HepG2 (cell line): Measurements from ENCODE around the gene TRNP1. TPM values are rescaled to one million over a fixed set of nuclear protein-coding genes. Genes with fewer than 3 reads are reported as not detected.

Experiments used
- ATAC-seq: fragments of 200-7000 bp; cut with Tn5 transposase; 3 replicates; pipeline ENCODE4 v1.9.1; 2020; ENCODE audit warnings: mild to moderate bottlenecking, moderate library complexity
- BruUV-seq: library from RNA; stranded (reverse); fragments of 400-500 nt; replicated peaks from 2 replicates; lab custom pipeline; 2021; lab: Mats Ljungman, UMichigan
- CTCF ChIA-PET: fragments of 300-600 bp; formaldehyde crosslinking; extraction: SDS; loops from one replicate; lab custom pipeline; 2021; ENCODE audit warnings: low total read pairs, inconsistent platforms, low intra/inter-chr PET ratio; lab: Yijun Ruan, JAX
- POLR2A ChIA-PET: fragments of 350-600 bp; sonication (Branson Sonifier 250); formaldehyde crosslinking; loops from one replicate; lab custom pipeline; 2020; ENCODE audit warnings: antibody characterized with exemption, inconsistent platforms; lab: Yijun Ruan, JAX
- DNase-seq: peaks from one replicate; pipeline ENCODE4 v3.0.0-alpha.2; 2015; ENCODE audit warnings: low spot score
- FAIRE-seq: peaks from 3 replicates; lab custom pipeline; 2011; peaks lifted over from hg19 to GRCh38; lab: Jason Lieb, UNC
- H2AFZ ChIP-seq: one replicate; pipeline ENCODE4 v1.6.1; 2011; ENCODE audit warnings: low read length, inconsistent platforms
- H3K27ac ChIP-seq: fragments of 300-600 bp; 3 replicates; pipeline ENCODE4 v1.8.0; 2011; ENCODE audit warnings: mixed run types, mild to moderate bottlenecking, mixed read lengths, low read length, inconsistent platforms; ENCODE audit not compliant: insufficient read depth; ENCODE audit errors: extremely low read length
- H3K27me3 ChIP-seq, 2 experiments: fragments of 200-600 bp in 1 of 2; 2 replicates in 1 of 2; 3 replicates in 1 of 2; pipeline versions ENCODE4 v1.6.0 to v1.8.0; 2011; ENCODE audit warnings: low read length in 2 of 2, mild to moderate bottlenecking in 2 of 2, moderate library complexity in 2 of 2, inconsistent platforms in 1 of 2; ENCODE audit not compliant: insufficient read depth in 2 of 2, control insufficient read depth in 1 of 2
- H3K36me3 ChIP-seq, 2 experiments: fragments of 200-600 bp in 1 of 2; replicated peaks in 1 of 2; 2 replicates in 1 of 2; 3 replicates in 1 of 2; pipeline versions ENCODE4 v1.5.1 to v1.8.0; 2011; ENCODE audit warnings: low read length in 2 of 2, inconsistent platforms in 1 of 2; ENCODE audit not compliant: insufficient read depth in 2 of 2, control insufficient read depth in 1 of 2
- H3K4me1 ChIP-seq: 2 replicates; pipeline ENCODE4 v1.5.1; 2012; ENCODE audit warnings: low read length, inconsistent platforms; ENCODE audit not compliant: insufficient read depth
- H3K4me2 ChIP-seq: 2 replicates; pipeline ENCODE4 v1.6.0; 2011; ENCODE audit warnings: low read depth, low read length, inconsistent platforms
- H3K4me3 ChIP-seq, 3 experiments: fragments of 200-600 bp in 1 of 3; sonication (generic), shearing (Covaris generic) in 1 of 3; replicated peaks in 1 of 3; 2 replicates each; pipeline ENCODE4 v1.5.1; 2011 to 2016; ENCODE audit warnings: low read length in 3 of 3, inconsistent platforms in 2 of 3, low read depth in 2 of 3, mild to moderate bottlenecking in 2 of 3, control low read depth in 1 of 3, mixed read lengths in 1 of 3; ENCODE audit not compliant: insufficient read depth in 1 of 3
- H3K79me2 ChIP-seq: one replicate; pipeline ENCODE4 v1.6.1; 2011; ENCODE audit warnings: low read length, inconsistent platforms; ENCODE audit not compliant: insufficient read depth
- H3K9ac ChIP-seq: 2 replicates; pipeline ENCODE4 v1.6.0; 2011; ENCODE audit warnings: mild to moderate bottlenecking, low read depth, low read length, inconsistent platforms; ENCODE audit not compliant: insufficient read depth
- H3K9me3 ChIP-seq: 2 replicates; pipeline ENCODE4 v1.5.1; 2012; ENCODE audit warnings: mild to moderate bottlenecking, low read length
- H4K20me1 ChIP-seq: 2 replicates; pipeline ENCODE4 v1.6.0; 2011; ENCODE audit warnings: inconsistent platforms, mild to moderate bottlenecking, low read length, moderate library complexity; ENCODE audit not compliant: insufficient read depth
- CREB1 ChIP-seq, 2 experiments: fragments of 450-650 bp in 1 of 2; IDR thresholded peaks; 2 replicates each; pipeline ENCODE4 v1.6.1; 2016 to 2017; ENCODE audit warnings: control low read depth in 1 of 2, mild to moderate bottlenecking in 1 of 2, missing compliant biosample characterization in 1 of 2, missing genetic modification characterization in 1 of 2
- HNRNPL ChIP-seq: fragments of 200-400 bp; formaldehyde crosslinking; IDR thresholded peaks from 2 replicates; pipeline ENCODE4 v1.6.1; 2017; ENCODE audit warnings: mild to moderate bottlenecking, low read depth, low read length
- LCORL ChIP-seq, 2 experiments: fragments of 450-650 bp in 1 of 2; sonication (generic) in 1 of 2; formaldehyde crosslinking in 1 of 2; IDR thresholded peaks; 2 replicates each; pipeline versions ENCODE4 v1.5.0 to v1.6.1; 2017 to 2020; ENCODE audit warnings: antibody characterized with exemption in 1 of 2, missing genetic modification reagents in 1 of 2
- PHF8 ChIP-seq: sonication (generic); formaldehyde crosslinking; IDR thresholded peaks from 2 replicates; pipeline ENCODE4 v1.5.0; 2020; ENCODE audit warnings: missing genetic modification reagents
- POLR2AphosphoS5 ChIP-seq: IDR thresholded peaks from 2 replicates; pipeline ENCODE4 v1.6.1; 2012; ENCODE audit warnings: low read depth, low read length
- RBFOX2 ChIP-seq: fragments of 200-400 bp; formaldehyde crosslinking; IDR thresholded peaks from 2 replicates; pipeline ENCODE4 v1.6.1; 2017; ENCODE audit warnings: low read depth, mild to moderate bottlenecking, low read length
- SALL1 ChIP-seq: sonication (generic); formaldehyde crosslinking; IDR thresholded peaks from 2 replicates; pipeline ENCODE4 v1.8.0; 2022; ENCODE audit warnings: mild to moderate bottlenecking, missing genetic modification reagents
- SPEN ChIP-seq: sonication (generic); formaldehyde crosslinking; IDR thresholded peaks from 2 replicates; pipeline ENCODE4 v1.5.1; 2020; ENCODE audit warnings: low read depth, mild to moderate bottlenecking, missing genetic modification reagents
- TAF1 ChIP-seq: sonication (generic); formaldehyde crosslinking; IDR thresholded peaks from 2 replicates; pipeline ENCODE4 v1.4.0; 2020; ENCODE audit warnings: missing genetic modification reagents
- ZBTB20 ChIP-seq: sonication (generic); formaldehyde crosslinking; IDR thresholded peaks from 2 replicates; pipeline ENCODE4 v1.8.1; 2023; ENCODE audit warnings: missing genetic modification reagents, low read depth, mild to moderate bottlenecking, borderline replicate concordance
- WGBS: methylation state at CpG from one replicate; pipeline ENCODE4 v1.1.6; 2017; ENCODE audit warnings: low lambda C conversion rate; 5-methylcytosine and 5-hydroxymethylcytosine counted together
- in situ Hi-C: cut with HindIII; loops from 2 replicates; pipeline ENCODE4 v1.10.0; 2017; ENCODE audit warnings: low pct_unique_long_range_greater_than_20kb; ENCODE audit not compliant: extremely low pct_ligation_motif_present
- intact Hi-C: fragments of 100-400 bp; cut with micrococcal nuclease; formaldehyde crosslinking; loops from one replicate; pipeline ENCODE4 v1.10.0; 2022; ENCODE audit not compliant: unreplicated experiment
- polyA plus RNA-seq, 8 experiments: library from polyadenylated mRNA; depleted of rRNA in 3 of 8; stranded (reverse) in 7 of 8; unstranded in 1 of 8; fragments of >200 nt; fragmentation: Illumina TruSeq in 4 of 8; extraction: Trizol in 4 of 8; gene quantifications; 2 replicates each; pipeline versions ENCODE4 v1.2.1 to v1.2.3, GENCODE V29; 2011 to 2016; ENCODE audit warnings: low read depth in 4 of 8, missing spikeins in 1 of 8, mixed read lengths in 1 of 8; ENCODE audit not compliant: insufficient read depth in 1 of 8
- total RNA-seq, 5 experiments: library from RNA; depleted of rRNA; stranded (reverse); fragments of >200 nt; fragmentation: Illumina TruSeq; extraction: Trizol; gene quantifications; 2 replicates each; pipeline ENCODE4 v1.2.3, GENCODE V29; 2016; ENCODE audit warnings: low read depth in 1 of 5
- TF ChIP-seq, protein P1 (sequence below): sonication (generic); formaldehyde crosslinking; conservative IDR thresholded peaks from 2 replicates; pipeline ENCODE4 v1.4.0; 2020; ENCODE audit warnings: missing genetic modification reagents
- TF ChIP-seq, protein P2 (sequence below): sonication (generic); formaldehyde crosslinking; conservative IDR thresholded peaks from 2 replicates; pipeline ENCODE4 v1.4.0; 2020; ENCODE audit warnings: missing genetic modification reagents
- TF ChIP-seq, protein P3 (sequence below): fragments of 450-650 bp; IDR thresholded peaks from 2 replicates; pipeline ENCODE4 v1.6.1; 2017
- TF ChIP-seq, protein P4 (sequence below), 2 experiments: sonication (generic) in 1 of 2; formaldehyde crosslinking in 1 of 2; IDR thresholded peaks; 2 replicates each; pipeline versions ENCODE4 v1.4.0 to v1.6.1; 2018 to 2020; ENCODE audit warnings: missing genetic modification reagents in 2 of 2, borderline replicate concordance in 1 of 2, low read depth in 1 of 2, mild to moderate bottlenecking in 1 of 2, missing biosample characterization in 1 of 2

TRNP1 gene
- total and polyA plus RNA-seq, 2 of the 13 experiments (the other 11 are each of a cell fraction or from before 2014, with no cell fraction given) = 42.0 to 158 TPM

DNA sequence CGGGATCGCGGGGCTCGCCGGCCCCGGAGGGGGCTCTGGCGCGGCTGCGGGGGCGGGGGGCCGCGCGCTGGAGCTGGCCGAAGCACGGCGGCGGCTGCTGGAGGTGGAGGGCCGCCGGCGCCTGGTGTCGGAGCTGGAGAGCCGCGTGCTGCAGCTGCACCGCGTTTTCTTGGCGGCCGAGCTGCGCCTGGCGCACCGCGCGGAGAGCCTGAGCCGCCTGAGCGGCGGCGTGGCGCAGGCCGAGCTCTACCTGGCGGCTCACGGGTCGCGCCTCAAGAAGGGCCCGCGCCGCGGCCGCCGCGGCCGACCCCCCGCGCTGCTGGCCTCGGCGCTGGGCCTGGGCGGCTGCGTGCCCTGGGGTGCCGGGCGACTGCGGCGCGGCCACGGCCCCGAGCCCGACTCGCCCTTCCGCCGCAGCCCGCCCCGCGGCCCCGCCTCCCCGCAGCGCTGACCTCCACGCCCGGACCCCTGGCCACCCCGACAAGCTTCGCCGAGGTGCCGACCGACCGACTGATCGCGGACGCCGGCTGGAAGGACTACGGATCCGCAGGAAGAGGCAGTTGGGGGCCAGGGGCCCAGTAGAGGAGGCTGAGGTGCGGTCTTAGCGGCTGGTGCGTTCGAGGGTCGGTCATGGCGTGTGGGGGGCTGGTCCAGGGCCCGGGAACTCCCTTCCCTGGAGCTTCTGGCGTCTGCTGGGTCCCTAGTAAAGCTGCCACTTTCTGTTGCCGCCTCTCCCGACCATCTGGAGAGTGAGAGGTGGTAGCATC, 711 bp downstream of the TRNP1 start (continued):
- TF ChIP-seq, protein P1, sequence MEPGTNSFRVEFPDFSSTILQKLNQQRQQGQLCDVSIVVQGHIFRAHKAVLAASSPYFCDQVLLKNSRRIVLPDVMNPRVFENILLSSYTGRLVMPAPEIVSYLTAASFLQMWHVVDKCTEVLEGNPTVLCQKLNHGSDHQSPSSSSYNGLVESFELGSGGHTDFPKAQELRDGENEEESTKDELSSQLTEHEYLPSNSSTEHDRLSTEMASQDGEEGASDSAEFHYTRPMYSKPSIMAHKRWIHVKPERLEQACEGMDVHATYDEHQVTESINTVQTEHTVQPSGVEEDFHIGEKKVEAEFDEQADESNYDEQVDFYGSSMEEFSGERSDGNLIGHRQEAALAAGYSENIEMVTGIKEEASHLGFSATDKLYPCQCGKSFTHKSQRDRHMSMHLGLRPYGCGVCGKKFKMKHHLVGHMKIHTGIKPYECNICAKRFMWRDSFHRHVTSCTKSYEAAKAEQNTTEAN (CRISPR knock-in tag) = no peak
- no peak for TF ChIP-seq CREB1 (IDR thresholded peaks at IDR 0.05)
- TF ChIP-seq CREB1 (CRISPR knock-in tag; IDR thresholded peaks at IDR 0.05) = no peak
- peak; percentile 31 for TF ChIP-seq TAF1 (CRISPR knock-in tag)
- no peak for TF ChIP-seq LCORL (IDR thresholded peaks at IDR 0.05)
- TF ChIP-seq LCORL (CRISPR knock-in tag; IDR thresholded peaks at IDR 0.05) = no peak
- peak; percentile 79 for TF ChIP-seq RBFOX2
- TF ChIP-seq HNRNPL = 0 out of 2 replicates have a peak, but pooled peaks have one; percentile 37

DNA sequence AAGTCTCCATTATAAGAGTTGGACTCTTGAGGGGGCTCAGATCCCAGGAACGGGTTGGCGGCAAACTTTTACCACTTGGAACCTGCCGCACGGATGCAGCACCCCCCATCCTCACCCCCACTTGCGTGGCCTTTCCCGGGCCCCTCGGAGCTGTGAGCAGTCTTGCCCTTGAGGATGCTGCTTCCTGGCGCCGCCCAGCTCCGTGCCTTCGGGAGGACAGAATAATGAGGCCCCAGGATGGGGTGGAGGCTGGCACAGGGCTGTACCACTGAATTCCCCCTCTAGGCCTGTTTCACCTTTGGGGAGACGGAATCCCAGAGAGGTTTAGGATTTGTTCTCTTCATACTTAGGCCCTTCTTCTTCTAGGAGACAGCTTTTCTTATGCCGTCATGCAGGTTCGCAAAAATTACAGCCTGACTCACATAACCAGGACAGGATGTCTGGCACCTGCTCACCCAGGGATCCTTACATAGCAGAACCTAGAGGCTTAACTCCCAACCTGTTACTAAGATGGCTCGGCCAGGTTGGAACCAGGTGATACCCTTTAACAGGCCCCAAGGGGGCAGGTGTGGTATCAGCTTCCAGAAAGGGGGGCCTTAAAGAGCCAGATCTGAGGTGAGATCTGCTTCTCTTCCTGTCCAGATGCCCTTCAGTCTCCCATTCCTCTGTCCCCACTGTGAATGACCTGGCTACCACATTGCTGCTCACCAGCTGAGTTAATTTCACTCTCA, 1.5 kb downstream of the TRNP1 start:
- H3K9ac ChIP-seq = peak overlapping the region; percentile 95
- WGBS = 0% methylated on average over 5 of the region's 15 CpGs
- in situ Hi-C loops (loop anchor here (5.0 kb wide), 2 partner anchors 33 to 83 kb away; partner anchors contain the start of genes KDF1 and NR0B2), intact Hi-C loops (no loop called here)
- no peak overlapping the region for H2AFZ ChIP-seq
- DNase-seq (no peak), FAIRE-seq (no peak), ATAC-seq (no peak)
- ChIA-PET POLR2A (interaction anchor here (0.9 to 12.9 kb wide), 17 partner anchors 9 to 239 kb away, joined by 3 to 253 read pairs (median 9); partner anchors contain the start of genes GPATCH3, KDF1, NR0B2 and TENT5B), CTCF (no interaction called here)
- H3K4me3 ChIP-seq = peak overlapping the region; percentile 92 to 97 (median 96)
- H3K36me3 ChIP-seq = 0 out of 5 replicates have a peak, but pooled peaks cover 1 to 3% of the 10 kb centered on the region in 2 experiments
- H3K9me3 ChIP-seq = no peaks in the 10 kb centered on the region
- no peaks in the 10 kb centered on the region; a peak in 1 of 5 replicates for H3K27me3 ChIP-seq
- peak overlapping the region; percentile 99 for H3K4me2 ChIP-seq
- H3K79me2 ChIP-seq = peaks cover 34% of the 10 kb centered on the region
- peaks cover 56% of the 10 kb centered on the region for H4K20me1 ChIP-seq
- H3K4me1 ChIP-seq = peaks cover 78% of the 10 kb centered on the region
- BruUV-seq = TSS peak; percentile 47
- H3K27ac ChIP-seq = peak overlapping the region; percentile 60
- TF ChIP-seq, protein P2, sequence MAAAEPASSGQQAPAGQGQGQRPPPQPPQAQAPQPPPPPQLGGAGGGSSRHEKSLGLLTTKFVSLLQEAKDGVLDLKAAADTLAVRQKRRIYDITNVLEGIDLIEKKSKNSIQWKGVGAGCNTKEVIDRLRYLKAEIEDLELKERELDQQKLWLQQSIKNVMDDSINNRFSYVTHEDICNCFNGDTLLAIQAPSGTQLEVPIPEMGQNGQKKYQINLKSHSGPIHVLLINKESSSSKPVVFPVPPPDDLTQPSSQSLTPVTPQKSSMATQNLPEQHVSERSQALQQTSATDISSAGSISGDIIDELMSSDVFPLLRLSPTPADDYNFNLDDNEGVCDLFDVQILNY (CRISPR knock-in tag) = no peak
- TF ChIP-seq, protein P3, sequence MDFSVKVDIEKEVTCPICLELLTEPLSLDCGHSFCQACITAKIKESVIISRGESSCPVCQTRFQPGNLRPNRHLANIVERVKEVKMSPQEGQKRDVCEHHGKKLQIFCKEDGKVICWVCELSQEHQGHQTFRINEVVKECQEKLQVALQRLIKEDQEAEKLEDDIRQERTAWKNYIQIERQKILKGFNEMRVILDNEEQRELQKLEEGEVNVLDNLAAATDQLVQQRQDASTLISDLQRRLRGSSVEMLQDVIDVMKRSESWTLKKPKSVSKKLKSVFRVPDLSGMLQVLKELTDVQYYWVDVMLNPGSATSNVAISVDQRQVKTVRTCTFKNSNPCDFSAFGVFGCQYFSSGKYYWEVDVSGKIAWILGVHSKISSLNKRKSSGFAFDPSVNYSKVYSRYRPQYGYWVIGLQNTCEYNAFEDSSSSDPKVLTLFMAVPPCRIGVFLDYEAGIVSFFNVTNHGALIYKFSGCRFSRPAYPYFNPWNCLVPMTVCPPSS = no peak
- 0 out of 2 replicates have a peak, but pooled peaks have one; percentile 12 for TF ChIP-seq PHF8 (CRISPR knock-in tag)
- TF ChIP-seq SPEN (CRISPR knock-in tag) = peak; percentile 15; the same call in 1 of the 2 replicates
- TF ChIP-seq POLR2AphosphoS5 = peak; percentile 19; the same call in 1 of the 2 replicates
- no peak for TF ChIP-seq ZBTB20 (CRISPR knock-in tag)
- TF ChIP-seq, protein P4, sequence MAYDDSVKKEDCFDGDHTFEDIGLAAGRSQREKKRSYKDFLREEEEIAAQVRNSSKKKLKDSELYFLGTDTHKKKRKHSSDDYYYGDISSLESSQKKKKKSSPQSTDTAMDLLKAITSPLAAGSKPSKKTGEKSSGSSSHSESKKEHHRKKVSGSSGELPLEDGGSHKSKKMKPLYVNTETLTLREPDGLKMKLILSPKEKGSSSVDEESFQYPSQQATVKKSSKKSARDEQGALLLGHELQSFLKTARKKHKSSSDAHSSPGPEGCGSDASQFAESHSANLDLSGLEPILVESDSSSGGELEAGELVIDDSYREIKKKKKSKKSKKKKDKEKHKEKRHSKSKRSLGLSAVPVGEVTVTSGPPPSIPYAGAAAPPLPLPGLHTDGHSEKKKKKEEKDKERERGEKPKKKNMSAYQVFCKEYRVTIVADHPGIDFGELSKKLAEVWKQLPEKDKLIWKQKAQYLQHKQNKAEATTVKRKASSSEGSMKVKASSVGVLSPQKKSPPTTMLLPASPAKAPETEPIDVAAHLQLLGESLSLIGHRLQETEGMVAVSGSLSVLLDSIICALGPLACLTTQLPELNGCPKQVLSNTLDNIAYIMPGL (CRISPR knock-in tag; IDR thresholded peaks at IDR 0.05; ENCODE audit: borderline replicate concordance in 1 of 2, low read depth in 1 of 2) = peak in 1 of 2 experiments; percentile 5; a peak in 2 of 4 replicates
- TF ChIP-seq SALL1 (CRISPR knock-in tag) = no peak
